D721Med (cell line): ENCODE results near the gene NECTIN1.

ENCODE experiments used
- DNase-seq: peaks from one replicate; pipeline ENCODE4 v3.0.0; 2011; ENCODE audit warnings: low spot score; ENCODE audit not compliant: insufficient read length
- FAIRE-seq: peaks from 2 replicates; lab custom pipeline; 2011; peaks lifted over from hg19 to GRCh38; lab: Jason Lieb, UNC
- TF ChIP-seq, protein P1 (sequence below): IDR thresholded peaks from 2 replicates; pipeline ENCODE4 v1.5.1; 2012; ENCODE audit warnings: mild to moderate bottlenecking, control low read depth; ENCODE audit not compliant: insufficient read depth; ENCODE audit errors: missing control alignments

The NECTIN1 gene

DNA sequence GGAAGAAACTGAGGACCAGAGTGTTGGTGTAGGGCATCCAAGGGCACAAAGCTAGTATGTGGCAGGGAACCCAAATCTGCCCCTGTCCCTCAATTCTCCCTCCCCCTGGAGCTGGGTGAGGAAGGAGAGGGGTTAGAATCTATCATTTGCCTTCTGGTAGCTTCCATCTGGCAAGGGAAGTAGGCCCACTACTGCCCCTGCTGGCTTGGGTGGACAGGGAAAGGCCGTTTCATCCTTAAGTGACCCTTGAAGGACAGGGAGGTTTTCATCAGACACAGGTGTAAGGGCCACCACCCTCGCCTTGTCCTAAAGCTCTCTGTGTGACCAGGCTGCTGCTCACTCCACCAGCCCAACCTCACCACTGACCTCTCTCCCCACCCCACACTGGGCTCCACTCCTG is 22.1 kb downstream of the NECTIN1 start:
- FAIRE-seq (no peak), DNase-seq (no peak)
- TF ChIP-seq, protein P1, sequence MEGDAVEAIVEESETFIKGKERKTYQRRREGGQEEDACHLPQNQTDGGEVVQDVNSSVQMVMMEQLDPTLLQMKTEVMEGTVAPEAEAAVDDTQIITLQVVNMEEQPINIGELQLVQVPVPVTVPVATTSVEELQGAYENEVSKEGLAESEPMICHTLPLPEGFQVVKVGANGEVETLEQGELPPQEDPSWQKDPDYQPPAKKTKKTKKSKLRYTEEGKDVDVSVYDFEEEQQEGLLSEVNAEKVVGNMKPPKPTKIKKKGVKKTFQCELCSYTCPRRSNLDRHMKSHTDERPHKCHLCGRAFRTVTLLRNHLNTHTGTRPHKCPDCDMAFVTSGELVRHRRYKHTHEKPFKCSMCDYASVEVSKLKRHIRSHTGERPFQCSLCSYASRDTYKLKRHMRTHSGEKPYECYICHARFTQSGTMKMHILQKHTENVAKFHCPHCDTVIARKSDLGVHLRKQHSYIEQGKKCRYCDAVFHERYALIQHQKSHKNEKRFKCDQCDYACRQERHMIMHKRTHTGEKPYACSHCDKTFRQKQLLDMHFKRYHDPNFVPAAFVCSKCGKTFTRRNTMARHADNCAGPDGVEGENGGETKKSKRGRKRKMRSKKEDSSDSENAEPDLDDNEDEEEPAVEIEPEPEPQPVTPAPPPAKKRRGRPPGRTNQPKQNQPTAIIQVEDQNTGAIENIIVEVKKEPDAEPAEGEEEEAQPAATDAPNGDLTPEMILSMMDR = no peak

- TF ChIP-seq, protein P1 = no peak
- DNase-seq (no peak), FAIRE-seq (no peak)
Observed at GRCh38 chr11:119706029-119706428, 23.0 kb downstream of the NECTIN1 start.

GRCh38 chr11:119705362-119705761 is 23.6 kb downstream of the NECTIN1 start:
- TF ChIP-seq, protein P1 = no peak
- FAIRE-seq = no peak
- DNase-seq = no peak

GRCh38 chr11:119704849-119705248 is 24.2 kb downstream of the NECTIN1 start:
- DNase-seq (no peak), FAIRE-seq (no peak)
- TF ChIP-seq, protein P1 = no peak

- FAIRE-seq (peak; percentile 81), DNase-seq (peak; percentile 83)
- TF ChIP-seq, protein P1 = no peak
Observed at GRCh38 chr11:119701591-119702549, 27.1 kb downstream of the NECTIN1 start.

GRCh38 chr11:119700536-119701346 is 28.3 kb downstream of the NECTIN1 start:
- DNase-seq (no peak), FAIRE-seq (no peak)
- TF ChIP-seq, protein P1 = no peak
